Measurements from ENCODE around the gene KRTAP10-11.

- TF ChIP-seq, protein P1, sequence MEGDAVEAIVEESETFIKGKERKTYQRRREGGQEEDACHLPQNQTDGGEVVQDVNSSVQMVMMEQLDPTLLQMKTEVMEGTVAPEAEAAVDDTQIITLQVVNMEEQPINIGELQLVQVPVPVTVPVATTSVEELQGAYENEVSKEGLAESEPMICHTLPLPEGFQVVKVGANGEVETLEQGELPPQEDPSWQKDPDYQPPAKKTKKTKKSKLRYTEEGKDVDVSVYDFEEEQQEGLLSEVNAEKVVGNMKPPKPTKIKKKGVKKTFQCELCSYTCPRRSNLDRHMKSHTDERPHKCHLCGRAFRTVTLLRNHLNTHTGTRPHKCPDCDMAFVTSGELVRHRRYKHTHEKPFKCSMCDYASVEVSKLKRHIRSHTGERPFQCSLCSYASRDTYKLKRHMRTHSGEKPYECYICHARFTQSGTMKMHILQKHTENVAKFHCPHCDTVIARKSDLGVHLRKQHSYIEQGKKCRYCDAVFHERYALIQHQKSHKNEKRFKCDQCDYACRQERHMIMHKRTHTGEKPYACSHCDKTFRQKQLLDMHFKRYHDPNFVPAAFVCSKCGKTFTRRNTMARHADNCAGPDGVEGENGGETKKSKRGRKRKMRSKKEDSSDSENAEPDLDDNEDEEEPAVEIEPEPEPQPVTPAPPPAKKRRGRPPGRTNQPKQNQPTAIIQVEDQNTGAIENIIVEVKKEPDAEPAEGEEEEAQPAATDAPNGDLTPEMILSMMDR (IDR thresholded peaks at IDR 0.05; ENCODE audit: insufficient read depth, low read depth, low read length) = no peak
- no peak for TF ChIP-seq EZH2 (IDR thresholded peaks at IDR 0.05; ENCODE audit: insufficient read depth, low read length)
Observed at GRCh38 chr21:44626673-44627143, 19.5 kb upstream of the KRTAP10-11 start, which contains the start of gene KRTAP10-9.

Measured in astrocyte (in vitro differentiated cells and primary cell).